HEK293 (cell line): ENCODE measurements around the gene SERINC3.

Experiments used
- CTCF ChIA-PET: fragments of 350-600 bp; formaldehyde crosslinking; extraction: SDS; loops from one replicate; lab custom pipeline; 2021; ENCODE audit warnings: antibody characterized with exemption; lab: Yijun Ruan, JAX
- POLR2A ChIA-PET: fragments of 300-600 bp; formaldehyde crosslinking; extraction: SDS; loops from one replicate; lab custom pipeline; 2020; ENCODE audit warnings: antibody characterized with exemption, inconsistent platforms; lab: Yijun Ruan, JAX
- H3K27ac ChIP-seq: fragments of 200-500 bp; sonication (Bioruptor generic); 2 replicates; pipeline ENCODE4 v1.5.1; 2014; ENCODE audit warnings: low read depth, low read length, control low read depth, inconsistent platforms; ENCODE audit errors: extremely low read depth
- H3K36me3 ChIP-seq, 2 experiments: fragments of 200-500 bp in 1 of 2; sonication (Bioruptor generic) in 1 of 2; 1 replicate in 1 of 2; 2 replicates in 1 of 2; pipeline ENCODE4 v1.5.1; 2014 to 2017; ENCODE audit warnings: inconsistent platforms in 2 of 2, low read length in 2 of 2; ENCODE audit not compliant: control insufficient read depth in 2 of 2, insufficient read depth in 1 of 2
- H3K4me1 ChIP-seq: fragments of 200-500 bp; sonication (Bioruptor generic); 2 replicates; pipeline ENCODE4 v1.5.1; 2014; ENCODE audit warnings: mild to moderate bottlenecking, low read length, inconsistent platforms; ENCODE audit not compliant: control insufficient read depth, insufficient read depth
- H3K4me3 ChIP-seq: 2 replicates; pipeline ENCODE4 v1.5.1; 2011; ENCODE audit warnings: low read depth, mild to moderate bottlenecking, control low read depth, low read length, moderate library complexity
- H3K9me3 ChIP-seq: fragments of 200-500 bp; sonication (Bioruptor generic); 2 replicates; pipeline ENCODE4 v1.5.1; 2014; ENCODE audit warnings: low read depth, low read length, inconsistent platforms; ENCODE audit not compliant: control insufficient read depth, insufficient read depth
- EGR2 ChIP-seq: fragments of 450-650 bp; formaldehyde crosslinking; IDR thresholded peaks from 2 replicates; pipeline ENCODE4 v1.5.1; 2016; ENCODE audit warnings: low read depth, missing biosample characterization, missing genetic modification characterization
- GLIS1 ChIP-seq: fragments of 450-650 bp; formaldehyde crosslinking; IDR thresholded peaks from 2 replicates; pipeline ENCODE4 v1.5.1; 2016; ENCODE audit warnings: missing biosample characterization, missing genetic modification characterization
- HOXA7 ChIP-seq: sonication (generic); formaldehyde crosslinking; IDR thresholded peaks from 2 replicates; pipeline ENCODE4 v1.8.1; 2022; ENCODE audit warnings: missing genetic modification reagents, borderline replicate concordance
- IKZF3 ChIP-seq: fragments of 450-650 bp; IDR thresholded peaks from 2 replicates; pipeline ENCODE4 v1.5.0; 2018; ENCODE audit warnings: missing biosample characterization, mild to moderate bottlenecking, missing genetic modification characterization, moderate library complexity
- KLF10 ChIP-seq: fragments of 450-650 bp; IDR thresholded peaks from 2 replicates; pipeline ENCODE4 v1.5.1; 2018; ENCODE audit warnings: missing biosample characterization, mild to moderate bottlenecking, missing genetic modification characterization
- KLF9 ChIP-seq: fragments of 450-650 bp; formaldehyde crosslinking; IDR thresholded peaks from 2 replicates; pipeline ENCODE4 v1.5.1; 2016; ENCODE audit warnings: missing biosample characterization, missing genetic modification characterization, low read depth
- PRDM1 ChIP-seq: fragments of 450-650 bp; formaldehyde crosslinking; IDR thresholded peaks from 2 replicates; pipeline ENCODE4; 2016; ENCODE audit warnings: missing biosample characterization, missing genetic modification characterization
- SCRT2 ChIP-seq: fragments of 450-650 bp; formaldehyde crosslinking; IDR thresholded peaks from 2 replicates; pipeline ENCODE4 v1.5.1; 2016; ENCODE audit warnings: missing biosample characterization, missing genetic modification characterization
- SP7 ChIP-seq: fragments of 450-650 bp; formaldehyde crosslinking; IDR thresholded peaks from 2 replicates; pipeline ENCODE4 v1.5.1; 2016; ENCODE audit warnings: missing biosample characterization, missing genetic modification characterization
- YY2 ChIP-seq: fragments of 450-650 bp; formaldehyde crosslinking; IDR thresholded peaks from 2 replicates; pipeline ENCODE4 v1.5.1; 2016; ENCODE audit warnings: missing biosample characterization, missing genetic modification characterization
- ZBTB20 ChIP-seq: fragments of 450-650 bp; formaldehyde crosslinking; IDR thresholded peaks from 2 replicates; pipeline ENCODE4 v1.5.1; 2016; ENCODE audit warnings: missing biosample characterization, missing genetic modification characterization
- ZFHX2 ChIP-seq: fragments of 450-650 bp; formaldehyde crosslinking; conservative IDR thresholded peaks from 2 replicates; pipeline ENCODE4 v1.5.1; 2016; ENCODE audit warnings: missing biosample characterization, missing genetic modification characterization
- ZNF146 ChIP-seq: fragments of 450-650 bp; formaldehyde crosslinking; IDR thresholded peaks from 2 replicates; pipeline ENCODE4 v1.5.1; 2016; ENCODE audit warnings: missing biosample characterization, missing genetic modification characterization
- ZNF174 ChIP-seq: fragments of 450-650 bp; formaldehyde crosslinking; IDR thresholded peaks from 2 replicates; pipeline ENCODE4 v1.5.0; 2017; ENCODE audit warnings: missing biosample characterization, mild to moderate bottlenecking, missing genetic modification characterization
- ZNF26 ChIP-seq: fragments of 450-650 bp; formaldehyde crosslinking; IDR thresholded peaks from 2 replicates; pipeline ENCODE4 v1.5.1; 2016; ENCODE audit warnings: missing biosample characterization, missing genetic modification characterization
- ZNF292 ChIP-seq: fragments of 450-650 bp; formaldehyde crosslinking; IDR thresholded peaks from 2 replicates; pipeline ENCODE4 v1.5.1; 2016; ENCODE audit warnings: low read depth, missing biosample characterization, missing genetic modification characterization, borderline replicate concordance
- ZNF366 ChIP-seq: fragments of 450-650 bp; formaldehyde crosslinking; conservative IDR thresholded peaks from 2 replicates; pipeline ENCODE4 v1.5.1; 2016; ENCODE audit warnings: missing biosample characterization, missing genetic modification characterization
- ZNF521 ChIP-seq: fragments of 450-650 bp; formaldehyde crosslinking; IDR thresholded peaks from 2 replicates; pipeline ENCODE4 v1.5.1; 2017; ENCODE audit warnings: missing biosample characterization, mild to moderate bottlenecking, missing genetic modification characterization
- ZNF530 ChIP-seq: fragments of 450-650 bp; formaldehyde crosslinking; IDR thresholded peaks from 2 replicates; pipeline ENCODE4 v1.5.1; 2016; ENCODE audit warnings: low read depth, missing biosample characterization, missing genetic modification characterization
- ZNF544 ChIP-seq: fragments of 450-650 bp; formaldehyde crosslinking; IDR thresholded peaks from 2 replicates; pipeline ENCODE4 v1.5.0; 2017; ENCODE audit warnings: missing biosample characterization, missing genetic modification characterization
- ZNF560 ChIP-seq: fragments of 450-650 bp; formaldehyde crosslinking; IDR thresholded peaks from 2 replicates; pipeline ENCODE4 v1.5.1; 2017; ENCODE audit warnings: missing biosample characterization, missing genetic modification characterization, borderline replicate concordance
- TF ChIP-seq, protein P1 (sequence below): fragments of 450-650 bp; formaldehyde crosslinking; IDR thresholded peaks from 2 replicates; pipeline ENCODE4 v1.5.1; 2017; ENCODE audit warnings: missing biosample characterization, missing genetic modification characterization
- TF ChIP-seq, protein P2 (sequence below): fragments of 450-650 bp; formaldehyde crosslinking; IDR thresholded peaks from 2 replicates; pipeline ENCODE4 v1.5.1; 2016; ENCODE audit warnings: missing biosample characterization, missing genetic modification characterization
- TF ChIP-seq, protein P3 (sequence below): fragments of 450-650 bp; formaldehyde crosslinking; IDR thresholded peaks from 2 replicates; pipeline ENCODE4 v1.5.1; 2017; ENCODE audit warnings: missing biosample characterization, missing genetic modification characterization

The SERINC3 gene

GRCh38 chr20:44537993-44538392 is 16.1 kb upstream of the SERINC3 start (continued):
- TF ChIP-seq KLF10 (no peak), ZNF560 (tag by site-specific recombination) (no peak), SCRT2 (tag by site-specific recombination) (no peak), ZNF530 (tag by site-specific recombination) (no peak), YY2 (tag by site-specific recombination) (no peak), GLIS1 (tag by site-specific recombination) (no peak), HOXA7 (CRISPR knock-in tag) (no peak), IKZF3 (tag by site-specific recombination) (no peak), ZNF146 (no peak)
- TF ChIP-seq, protein P1, sequence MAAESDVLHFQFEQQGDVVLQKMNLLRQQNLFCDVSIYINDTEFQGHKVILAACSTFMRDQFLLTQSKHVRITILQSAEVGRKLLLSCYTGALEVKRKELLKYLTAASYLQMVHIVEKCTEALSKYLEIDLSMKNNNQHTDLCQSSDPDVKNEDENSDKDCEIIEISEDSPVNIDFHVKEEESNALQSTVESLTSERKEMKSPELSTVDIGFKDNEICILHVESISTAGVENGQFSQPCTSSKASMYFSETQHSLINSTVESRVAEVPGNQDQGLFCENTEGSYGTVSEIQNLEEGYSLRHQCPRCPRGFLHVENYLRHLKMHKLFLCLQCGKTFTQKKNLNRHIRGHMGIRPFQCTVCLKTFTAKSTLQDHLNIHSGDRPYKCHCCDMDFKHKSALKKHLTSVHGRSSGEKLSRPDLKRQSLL (tag by site-specific recombination) = no peak

- H3K4me1 ChIP-seq = peaks cover 6% of the 10 kb centered on the region; the same call in 1 of the 2 replicates
- CTCF ChIA-PET = interaction anchor here (0.5 to 1.9 kb wide), 4 partner anchors 55 to 331 kb away, joined by 3 to 5 read pairs (median 3); no protein-coding TSS in a partner anchor
- no peak overlapping the region for H3K4me3 ChIP-seq
- TF ChIP-seq ZNF26 (tag by site-specific recombination) (no peak), ZFHX2 (tag by site-specific recombination) (no peak), PRDM1 (tag by site-specific recombination) (peak; percentile 65)
- TF ChIP-seq, protein P2, sequence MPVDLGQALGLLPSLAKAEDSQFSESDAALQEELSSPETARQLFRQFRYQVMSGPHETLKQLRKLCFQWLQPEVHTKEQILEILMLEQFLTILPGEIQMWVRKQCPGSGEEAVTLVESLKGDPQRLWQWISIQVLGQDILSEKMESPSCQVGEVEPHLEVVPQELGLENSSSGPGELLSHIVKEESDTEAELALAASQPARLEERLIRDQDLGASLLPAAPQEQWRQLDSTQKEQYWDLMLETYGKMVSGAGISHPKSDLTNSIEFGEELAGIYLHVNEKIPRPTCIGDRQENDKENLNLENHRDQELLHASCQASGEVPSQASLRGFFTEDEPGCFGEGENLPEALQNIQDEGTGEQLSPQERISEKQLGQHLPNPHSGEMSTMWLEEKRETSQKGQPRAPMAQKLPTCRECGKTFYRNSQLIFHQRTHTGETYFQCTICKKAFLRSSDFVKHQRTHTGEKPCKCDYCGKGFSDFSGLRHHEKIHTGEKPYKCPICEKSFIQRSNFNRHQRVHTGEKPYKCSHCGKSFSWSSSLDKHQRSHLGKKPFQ (tag by site-specific recombination) = no peak
- no peak overlapping the region for H3K27ac ChIP-seq
- H3K36me3 ChIP-seq = no peaks in the 10 kb centered on the region
- POLR2A ChIA-PET = no interaction called here
- H3K9me3 ChIP-seq = no peaks in the 10 kb centered on the region
Observed at GRCh38 chr20:44536175-44536574, 14.3 kb upstream of the SERINC3 start.

DNA sequence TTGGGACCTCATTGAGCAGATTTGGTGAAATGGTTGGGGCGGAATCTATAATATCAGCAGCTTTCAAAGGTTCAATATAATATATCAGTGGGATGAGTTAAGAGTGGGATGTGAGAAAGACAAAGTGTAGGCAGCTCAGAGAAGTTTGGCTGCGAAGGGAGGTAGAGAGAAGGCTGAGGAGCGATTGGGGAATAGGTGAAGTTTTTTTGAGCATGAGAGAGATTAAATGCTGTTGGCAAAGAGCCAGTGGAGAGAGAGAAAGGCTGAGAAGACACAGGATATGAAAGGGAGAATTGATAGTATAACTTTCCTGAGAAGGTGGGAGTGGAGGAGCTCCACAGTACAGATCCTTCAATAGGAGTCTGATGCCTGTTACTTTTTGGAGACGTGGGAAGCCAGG is 12.1 kb upstream of the SERINC3 start:
- Histone ChIP-seq H3K4me3 (no peak overlapping the region), H3K9me3 (no peaks in the 10 kb centered on the region), H3K27ac (no peak overlapping the region), H3K4me1 (peaks cover 6% of the 10 kb centered on the region; the same call in 1 of the 2 replicates), H3K36me3 (no peaks in the 10 kb centered on the region)
- TF ChIP-seq PRDM1 (tag by site-specific recombination) = peak; percentile 77
- TF ChIP-seq ZNF366 (tag by site-specific recombination) = 0 out of 2 replicates have a peak, but pooled peaks have one; percentile 13
- peak; percentile 74 for TF ChIP-seq EGR2 (tag by site-specific recombination)
- no peak for TF ChIP-seq ZNF292 (tag by site-specific recombination)
- POLR2A ChIA-PET = interaction anchor here (0.7 kb wide), 1 partner anchor 380 kb away, joined by 4 read pairs; no protein-coding TSS in a partner anchor
- CTCF ChIA-PET = interaction anchor here (0.6 kb wide), 1 partner anchor 1403 kb away, joined by 3 read pairs; no protein-coding TSS in a partner anchor

- H3K36me3 ChIP-seq = no peaks in the 10 kb centered on the region
- peaks cover 6% of the 10 kb centered on the region; the same call in 1 of the 2 replicates for H3K4me1 ChIP-seq
- no peaks in the 10 kb centered on the region for H3K9me3 ChIP-seq
- CTCF ChIA-PET = no interaction called here
- no peak overlapping the region for H3K4me3 ChIP-seq
- POLR2A ChIA-PET = no interaction called here
- no peak overlapping the region for H3K27ac ChIP-seq
- TF ChIP-seq ZNF544 (no peak), KLF9 (tag by site-specific recombination) (no peak), ZNF174 (tag by site-specific recombination) (no peak), ZNF521 (tag by site-specific recombination) (no peak), SP7 (tag by site-specific recombination) (peak; percentile 38; the same call in 1 of the 2 replicates), ZBTB20 (0 out of 2 replicates have a peak, but pooled peaks have one; percentile 8)
- TF ChIP-seq, protein P3, sequence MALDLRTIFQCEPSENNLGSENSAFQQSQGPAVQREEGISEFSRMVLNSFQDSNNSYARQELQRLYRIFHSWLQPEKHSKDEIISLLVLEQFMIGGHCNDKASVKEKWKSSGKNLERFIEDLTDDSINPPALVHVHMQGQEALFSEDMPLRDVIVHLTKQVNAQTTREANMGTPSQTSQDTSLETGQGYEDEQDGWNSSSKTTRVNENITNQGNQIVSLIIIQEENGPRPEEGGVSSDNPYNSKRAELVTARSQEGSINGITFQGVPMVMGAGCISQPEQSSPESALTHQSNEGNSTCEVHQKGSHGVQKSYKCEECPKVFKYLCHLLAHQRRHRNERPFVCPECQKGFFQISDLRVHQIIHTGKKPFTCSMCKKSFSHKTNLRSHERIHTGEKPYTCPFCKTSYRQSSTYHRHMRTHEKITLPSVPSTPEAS (tag by site-specific recombination) = peak; percentile 94
Observed at GRCh38 chr20:44532981-44533331, 11.1 kb upstream of the SERINC3 start.
